Measurements from ENCODE around the gene LRP3. TPM values are rescaled to one million over a fixed set of nuclear protein-coding genes. Genes with fewer than 3 reads are reported as not detected.

LRP3 gene
- total RNA-seq, 1 donor from 2014 or later: 28.8 TPM

DNA sequence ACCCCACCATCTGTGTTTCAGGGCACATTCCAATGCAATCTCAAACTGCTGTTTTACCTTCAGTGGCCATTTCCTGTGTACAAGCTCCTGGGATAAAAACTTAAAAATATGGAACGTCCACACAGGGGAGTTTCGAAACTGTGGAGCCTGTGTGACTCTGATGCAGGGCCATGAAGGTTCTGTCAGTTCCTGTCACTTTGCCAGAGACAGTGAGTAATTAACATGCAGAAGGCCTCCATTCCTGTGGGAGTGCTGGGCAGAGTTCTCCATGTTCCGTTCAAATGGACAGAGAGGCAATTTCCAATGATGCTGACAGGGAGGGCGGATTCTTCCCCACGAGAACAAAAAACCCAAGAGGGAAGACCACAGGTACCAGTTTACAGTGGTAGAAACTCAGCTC is 37.8 kb upstream of the LRP3 start:
- Histone ChIP-seq H3K9me3 (no peaks in the 10 kb centered on the region), H3K27me3 (no peaks in the 10 kb centered on the region), H3K36me3 (no peaks in the 10 kb centered on the region), H3K4me1 (no peaks in the 10 kb centered on the region), H3K4me3 (no peak overlapping the region), H3K27ac (no peak overlapping the region)
- TF ChIP-seq, protein P1, sequence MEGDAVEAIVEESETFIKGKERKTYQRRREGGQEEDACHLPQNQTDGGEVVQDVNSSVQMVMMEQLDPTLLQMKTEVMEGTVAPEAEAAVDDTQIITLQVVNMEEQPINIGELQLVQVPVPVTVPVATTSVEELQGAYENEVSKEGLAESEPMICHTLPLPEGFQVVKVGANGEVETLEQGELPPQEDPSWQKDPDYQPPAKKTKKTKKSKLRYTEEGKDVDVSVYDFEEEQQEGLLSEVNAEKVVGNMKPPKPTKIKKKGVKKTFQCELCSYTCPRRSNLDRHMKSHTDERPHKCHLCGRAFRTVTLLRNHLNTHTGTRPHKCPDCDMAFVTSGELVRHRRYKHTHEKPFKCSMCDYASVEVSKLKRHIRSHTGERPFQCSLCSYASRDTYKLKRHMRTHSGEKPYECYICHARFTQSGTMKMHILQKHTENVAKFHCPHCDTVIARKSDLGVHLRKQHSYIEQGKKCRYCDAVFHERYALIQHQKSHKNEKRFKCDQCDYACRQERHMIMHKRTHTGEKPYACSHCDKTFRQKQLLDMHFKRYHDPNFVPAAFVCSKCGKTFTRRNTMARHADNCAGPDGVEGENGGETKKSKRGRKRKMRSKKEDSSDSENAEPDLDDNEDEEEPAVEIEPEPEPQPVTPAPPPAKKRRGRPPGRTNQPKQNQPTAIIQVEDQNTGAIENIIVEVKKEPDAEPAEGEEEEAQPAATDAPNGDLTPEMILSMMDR (IDR thresholded peaks at IDR 0.05): no peak
- intact Hi-C loops (cut with DNase I): no loop called here
- DNase-seq (ENCODE audit: low spot score in 2 of 2): no peak

DNA sequence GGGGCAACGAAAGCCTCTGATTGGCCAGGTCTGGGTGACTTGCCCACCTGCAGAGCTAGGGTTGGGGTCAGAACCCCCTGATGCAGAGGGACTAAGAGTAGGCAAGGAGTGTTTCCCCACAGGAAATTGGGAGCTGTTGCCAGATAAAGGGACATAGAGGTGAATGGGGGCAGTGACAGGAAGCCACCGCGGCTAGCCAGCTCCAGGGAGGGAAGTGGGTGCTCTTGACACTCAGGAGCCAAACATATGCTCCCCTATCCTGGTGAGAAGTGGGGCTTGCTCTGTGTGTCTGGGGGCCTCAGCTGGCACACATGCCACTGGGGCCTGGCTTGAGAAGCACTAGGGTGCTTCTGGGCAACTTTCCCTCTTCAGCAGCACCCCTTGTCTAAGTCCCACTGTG is 36.2 kb upstream of the LRP3 start:
- H3K27ac ChIP-seq: no peak overlapping the region
- H3K4me1 ChIP-seq: no peaks in the 10 kb centered on the region
- H3K4me3 ChIP-seq: no peak overlapping the region
- no peak for DNase-seq (ENCODE audit: low spot score in 2 of 2)
- TF ChIP-seq, protein P1 (IDR thresholded peaks at IDR 0.05): no peak
- H3K9me3 ChIP-seq: no peaks in the 10 kb centered on the region
- intact Hi-C loops (cut with DNase I): no loop called here
- no peaks in the 10 kb centered on the region for H3K36me3 ChIP-seq
- H3K27me3 ChIP-seq: no peaks in the 10 kb centered on the region

DNA sequence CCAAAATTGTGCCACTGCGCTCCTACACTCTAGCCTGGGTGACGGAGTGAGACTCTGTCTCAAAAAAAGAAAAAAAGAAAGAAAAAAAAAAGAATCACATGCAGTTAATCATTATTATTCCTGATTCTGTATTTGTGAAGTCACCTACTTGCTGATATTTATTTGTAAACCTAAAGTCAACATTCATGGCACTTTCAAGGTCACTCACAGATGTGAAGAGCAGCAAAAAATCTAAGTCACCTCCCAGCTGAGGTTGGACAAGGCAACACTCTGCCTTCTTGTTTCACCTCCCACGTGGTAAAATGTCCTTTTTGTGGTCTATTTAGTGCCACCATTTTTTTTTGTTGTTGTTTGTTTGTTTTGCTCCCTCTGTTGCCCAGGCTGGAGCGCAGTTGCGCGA is 35.8 kb upstream of the LRP3 start:
- TF ChIP-seq, protein P1 (IDR thresholded peaks at IDR 0.05): no peak
- Histone ChIP-seq H3K27ac (no peak overlapping the region), H3K27me3 (no peaks in the 10 kb centered on the region), H3K36me3 (no peaks in the 10 kb centered on the region), H3K9me3 (no peaks in the 10 kb centered on the region), H3K4me1 (no peaks in the 10 kb centered on the region), H3K4me3 (no peak overlapping the region)
- no peak for DNase-seq (ENCODE audit: low spot score in 2 of 2)
- intact Hi-C loops (cut with DNase I): no loop called here

DNA sequence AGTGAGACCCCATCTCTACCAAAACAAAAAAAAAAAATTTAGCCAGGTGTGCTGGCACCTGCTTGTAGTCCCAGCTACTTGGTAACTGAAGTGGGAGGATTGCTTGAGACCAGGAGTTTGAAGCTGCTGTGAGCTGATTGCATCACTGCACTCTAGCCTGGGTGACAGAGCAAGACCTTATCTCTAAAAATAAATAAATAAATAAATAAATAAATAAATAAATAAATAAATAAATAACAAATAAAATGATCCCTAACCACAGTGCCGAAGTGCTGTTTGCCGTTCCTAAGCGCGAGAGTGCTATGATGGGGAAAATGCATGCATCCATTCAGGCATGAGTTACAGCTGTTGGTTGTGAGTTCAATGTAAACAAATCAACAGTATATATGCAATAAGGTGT is 35.0 kb upstream of the LRP3 start:
- no peak overlapping the region for H3K4me3 ChIP-seq
- H3K27ac ChIP-seq: no peak overlapping the region
- TF ChIP-seq, protein P1 (IDR thresholded peaks at IDR 0.05): no peak
- no peaks in the 10 kb centered on the region for H3K9me3 ChIP-seq
- H3K36me3 ChIP-seq: no peaks in the 10 kb centered on the region
- H3K4me1 ChIP-seq: no peaks in the 10 kb centered on the region
- no peak for DNase-seq (ENCODE audit: low spot score in 2 of 2)
- no peaks in the 10 kb centered on the region for H3K27me3 ChIP-seq
- intact Hi-C loops (cut with DNase I): no loop called here

DNA sequence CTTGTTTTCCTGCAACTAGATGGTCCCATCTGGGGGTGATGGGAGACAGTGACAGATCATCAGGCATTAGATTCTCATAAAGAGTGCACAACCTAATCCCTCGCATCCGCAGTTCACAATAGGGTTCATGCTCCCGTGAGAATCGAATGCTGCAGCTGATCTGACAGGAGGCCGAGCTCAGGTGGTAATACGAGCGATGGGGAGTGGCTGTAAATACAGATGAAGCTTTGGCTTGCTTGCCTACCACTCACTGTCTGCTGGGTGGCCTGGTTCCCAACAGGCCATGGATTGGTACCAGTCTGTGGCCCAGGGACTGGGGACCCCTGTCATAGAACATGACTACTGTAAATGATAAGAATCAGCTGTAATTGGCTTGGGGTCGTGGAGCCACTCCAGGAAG is 34.2 kb upstream of the LRP3 start:
- DNase-seq (ENCODE audit: low spot score in 2 of 2): no peak
- TF ChIP-seq, protein P1 (IDR thresholded peaks at IDR 0.05): no peak
- Histone ChIP-seq H3K36me3 (no peaks in the 10 kb centered on the region), H3K4me3 (no peak overlapping the region), H3K27ac (no peak overlapping the region), H3K9me3 (no peaks in the 10 kb centered on the region), H3K27me3 (no peaks in the 10 kb centered on the region), H3K4me1 (no peaks in the 10 kb centered on the region)
- intact Hi-C loops (cut with DNase I): no loop called here

DNA sequence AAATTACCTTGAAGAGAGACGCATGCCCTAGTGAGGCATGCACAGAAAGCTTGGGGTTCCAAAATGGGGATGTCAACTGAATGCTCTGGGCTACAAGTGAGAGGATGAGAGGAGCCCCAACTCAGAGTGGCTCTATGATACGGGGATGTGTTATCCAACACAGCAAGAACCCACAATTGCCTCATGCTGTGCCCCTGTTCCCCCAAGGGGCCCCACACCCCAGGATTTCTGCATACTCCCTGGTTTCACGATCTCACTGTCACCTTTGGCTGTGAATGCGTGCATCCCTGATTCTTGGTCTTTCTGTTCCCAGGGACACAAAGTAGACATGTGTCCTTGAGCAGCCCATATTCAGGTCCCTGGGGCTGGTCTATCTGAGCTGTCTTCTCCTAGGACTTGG is 32.9 kb upstream of the LRP3 start:
- no peak for DNase-seq (ENCODE audit: low spot score in 2 of 2)
- H3K9me3 ChIP-seq: no peaks in the 10 kb centered on the region

More for the DNA sequence above, 32.9 kb upstream of the LRP3 start:
- Histone ChIP-seq H3K36me3 (no peaks in the 10 kb centered on the region), H3K4me3 (no peak overlapping the region), H3K27ac (no peak overlapping the region), H3K27me3 (no peaks in the 10 kb centered on the region), H3K4me1 (no peaks in the 10 kb centered on the region)
- TF ChIP-seq, protein P1 (IDR thresholded peaks at IDR 0.05): no peak
- intact Hi-C loops (cut with DNase I): no loop called here
